Dedifferentiated amniotic fluid mesenchymal stem cell (primary cell): ENCODE measurements around the gene DNAI7.

ENCODE experiments used
- DNase-seq: peaks from one replicate; pipeline ENCODE4 v3.0.0-alpha.2; 2016; ENCODE audit errors: extremely low spot score

Gene DNAI7

GRCh38 chr12:25106818-25107217, 88.1 kb downstream of the DNAI7 start:
- DNase-seq, result no peak

- DNase-seq, result no peak
These were observed 92.6 kb downstream of the DNAI7 start for GRCh38 chr12:25102402-25102801.

DNA sequence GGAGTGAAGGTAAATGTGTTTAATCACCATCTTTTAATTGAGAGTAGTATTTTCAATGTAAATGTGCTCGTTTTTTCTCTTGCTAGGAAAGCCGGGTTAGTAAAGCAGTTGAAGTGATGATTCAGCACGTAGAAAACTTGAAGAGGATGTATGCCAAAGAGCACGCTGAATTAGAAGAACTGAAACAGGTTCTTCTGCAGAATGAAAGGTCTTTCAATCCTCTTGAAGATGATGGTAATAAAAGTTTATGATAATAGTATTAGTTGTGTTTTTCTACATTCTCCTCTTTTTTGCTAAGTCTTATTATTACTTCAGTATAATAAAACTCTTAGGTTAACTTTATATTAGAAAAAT, 93.9 kb downstream of the DNAI7 start:
- DNase-seq, result no peak

GRCh38 chr12:25100194-25101091, 94.5 kb downstream of the DNAI7 start:
- DNase-seq, result no peak

DNA sequence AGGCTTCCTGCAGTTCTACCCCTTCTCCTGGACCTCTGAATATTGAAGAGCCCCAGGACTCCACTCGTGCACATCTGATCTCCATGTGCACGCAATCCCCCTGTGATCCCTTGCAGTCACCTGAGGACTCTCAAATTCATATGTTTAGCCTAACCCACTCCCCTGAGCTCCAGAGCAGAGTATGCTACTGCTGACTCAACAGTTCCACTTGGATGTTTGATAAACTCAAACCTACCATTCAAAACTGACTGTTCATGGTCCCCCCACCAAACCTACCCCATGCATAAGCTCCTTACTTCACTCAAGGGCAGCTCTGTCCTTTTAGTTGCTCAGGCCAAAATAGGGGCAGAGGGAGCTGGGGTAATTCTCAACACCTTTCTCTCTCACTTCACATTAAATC, 96.0 kb downstream of the DNAI7 start:
- no peak for DNase-seq

GRCh38 chr12:25089738-25090137, 105.2 kb downstream of the DNAI7 start:
- no peak for DNase-seq

GRCh38 chr12:25087596-25087995, 107.4 kb downstream of the DNAI7 start:
- DNase-seq, result no peak

- DNase-seq, result no peak
These were observed 110.1 kb downstream of the DNAI7 start for GRCh38 chr12:25084816-25085215.

DNA sequence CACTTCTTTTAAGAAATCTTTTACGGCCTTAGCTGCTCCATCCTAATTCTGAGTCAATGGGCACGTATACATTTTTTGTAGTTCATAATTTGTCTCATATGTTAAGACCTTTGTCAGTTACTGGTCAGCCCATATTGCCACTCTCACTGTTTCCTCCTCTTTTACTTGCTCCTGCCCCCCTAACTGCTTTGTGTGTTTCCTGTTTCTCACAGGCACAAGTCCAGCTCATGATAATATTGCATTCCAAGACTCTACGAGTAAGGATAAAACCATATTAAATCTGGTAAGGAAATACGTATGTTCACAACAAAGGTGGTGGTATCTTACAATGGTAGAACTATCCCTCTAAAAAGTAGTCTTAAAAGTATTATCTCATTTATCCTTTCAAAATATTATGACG, 111.7 kb downstream of the DNAI7 start:
- no peak for DNase-seq

- no peak for DNase-seq
These were observed 112.3 kb downstream of the DNAI7 start for GRCh38 chr12:25082628-25083027.

- no peak for DNase-seq
These were observed 115.6 kb downstream of the DNAI7 start for GRCh38 chr12:25079393-25079792.

- DNase-seq, result no peak
These were observed 120.0 kb downstream of the DNAI7 start for GRCh38 chr12:25074954-25075353.

- no peak for DNase-seq
These were observed 120.8 kb downstream of the DNAI7 start for GRCh38 chr12:25074113-25074512.

DNA sequence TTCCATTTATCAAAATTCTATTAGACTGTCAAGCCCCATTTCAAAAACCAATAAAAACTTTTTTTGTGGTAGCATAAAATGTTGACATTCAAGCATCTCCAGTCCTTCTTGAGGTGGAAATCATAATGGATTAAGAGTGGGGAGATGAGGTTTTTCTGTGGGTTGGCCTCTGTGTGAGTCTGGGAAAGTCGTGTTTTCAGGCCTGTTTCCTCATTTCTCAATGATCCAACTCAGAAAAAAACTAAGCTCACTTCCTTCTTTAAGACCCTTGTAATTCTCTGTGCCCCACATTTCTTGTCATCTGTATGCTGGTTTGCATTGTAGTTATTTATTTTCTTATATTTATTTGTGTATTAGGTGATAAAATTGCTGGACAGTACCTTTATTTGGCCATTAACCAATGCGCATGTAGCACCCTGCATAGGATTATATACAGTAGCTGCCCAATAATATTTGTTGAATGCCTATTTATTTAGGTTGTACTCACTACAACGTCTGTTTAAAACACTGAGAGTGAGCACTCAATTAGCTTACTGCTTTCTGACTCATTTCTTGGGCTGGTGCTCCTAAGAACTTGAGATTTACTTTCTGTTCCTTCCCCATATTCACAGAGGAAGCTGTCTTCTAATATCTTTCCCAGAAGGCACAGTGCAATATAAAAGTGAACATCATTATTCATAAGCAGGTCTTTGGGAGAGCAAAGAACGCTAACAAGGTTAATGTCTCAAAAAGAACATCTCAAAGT, 121.9 kb downstream of the DNAI7 start:
- DNase-seq, result no peak

DNA sequence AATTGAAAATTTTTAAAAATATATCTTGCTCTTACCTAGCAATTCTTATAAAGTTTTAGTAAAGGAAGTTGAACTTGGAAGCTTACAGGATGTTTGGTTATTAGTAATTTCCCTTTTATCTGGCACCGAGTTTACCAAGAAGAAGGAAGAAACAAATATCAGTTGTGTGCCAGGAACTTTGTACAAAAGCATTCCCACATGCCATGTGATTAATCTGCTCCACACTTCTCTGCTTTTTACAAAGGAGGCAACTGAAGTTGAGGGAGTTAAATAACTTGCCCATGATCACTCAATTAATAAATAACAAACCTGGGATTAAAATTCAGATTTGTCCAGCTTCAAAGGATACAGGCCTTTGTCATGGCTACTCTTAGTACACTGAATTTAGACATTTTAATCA, 123.6 kb downstream of the DNAI7 start:
- no peak for DNase-seq

DNA sequence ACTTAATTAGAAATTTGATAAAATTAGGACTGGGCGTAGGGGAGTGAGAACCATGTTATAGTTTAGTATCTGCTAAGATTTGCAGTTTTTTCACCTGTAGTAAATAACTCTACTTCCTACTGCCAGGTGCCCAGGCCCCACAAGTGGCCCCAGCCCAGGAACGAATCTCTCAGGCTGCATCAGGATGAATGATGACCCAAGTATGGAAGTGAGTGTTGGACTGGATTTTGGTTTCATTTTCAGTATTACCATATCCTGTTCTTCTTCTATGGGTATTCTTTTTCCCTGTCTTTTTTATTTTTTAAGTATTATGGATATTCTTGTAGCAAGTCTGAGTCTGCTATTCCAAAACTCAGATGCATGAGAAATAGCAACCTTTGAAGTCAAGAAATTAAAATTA, 125.7 kb downstream of the DNAI7 start:
- DNase-seq, result no peak

DNA sequence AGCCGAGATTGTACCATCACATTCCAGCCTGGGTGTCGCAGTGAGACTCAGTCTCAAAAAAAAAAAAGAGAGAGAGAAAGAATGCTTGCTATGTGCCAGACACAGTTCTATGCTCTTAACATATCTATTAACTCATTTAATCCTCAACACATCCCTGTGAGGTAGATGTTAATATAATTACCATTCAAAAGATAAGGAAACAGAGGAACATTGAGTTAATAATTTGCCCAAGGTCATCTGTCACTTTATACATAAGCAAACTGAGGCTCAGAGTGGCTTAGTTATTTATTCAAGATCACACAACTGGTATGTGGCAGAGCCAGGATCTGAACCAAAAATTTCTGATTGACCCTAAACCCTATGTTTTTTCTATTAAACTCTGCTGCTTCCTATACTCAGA, 129.9 kb downstream of the DNAI7 start:
- DNase-seq, result no peak

DNA sequence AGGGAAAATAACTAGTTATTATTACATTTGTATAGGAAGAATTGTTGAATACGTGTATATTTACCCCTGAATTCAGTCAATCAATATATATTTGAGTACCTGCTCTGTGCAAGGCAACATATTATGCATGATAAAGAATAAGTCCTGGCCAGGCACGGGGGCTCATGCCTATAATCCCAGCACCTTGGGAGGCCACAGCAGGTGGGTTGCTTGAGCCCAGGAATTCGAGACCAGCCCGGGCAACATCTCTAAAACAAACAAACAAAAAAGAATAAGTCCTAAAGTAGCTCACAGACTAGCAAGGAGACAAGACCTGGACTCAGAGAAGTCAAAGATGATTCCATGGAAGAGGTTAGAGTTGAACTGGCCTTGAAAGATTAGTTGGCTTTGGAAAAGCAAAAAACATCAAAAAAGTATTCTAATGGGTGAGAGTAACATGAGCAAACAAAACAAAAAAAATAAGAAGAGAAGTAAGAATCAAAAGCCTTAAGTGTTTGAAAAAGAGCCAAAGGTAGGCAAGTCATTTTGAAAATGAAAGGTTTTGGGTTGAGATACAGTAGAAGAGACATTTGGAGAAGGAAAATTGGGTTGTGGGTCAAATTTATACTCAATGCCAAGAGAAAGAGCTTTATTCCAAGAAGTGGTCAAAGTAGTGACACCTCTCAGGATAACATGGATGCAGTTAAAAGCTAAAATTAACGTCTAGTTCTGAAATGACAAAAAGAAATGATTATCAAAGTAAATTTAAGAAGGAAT, 130.9 kb downstream of the DNAI7 start:
- DNase-seq, result no peak

DNA sequence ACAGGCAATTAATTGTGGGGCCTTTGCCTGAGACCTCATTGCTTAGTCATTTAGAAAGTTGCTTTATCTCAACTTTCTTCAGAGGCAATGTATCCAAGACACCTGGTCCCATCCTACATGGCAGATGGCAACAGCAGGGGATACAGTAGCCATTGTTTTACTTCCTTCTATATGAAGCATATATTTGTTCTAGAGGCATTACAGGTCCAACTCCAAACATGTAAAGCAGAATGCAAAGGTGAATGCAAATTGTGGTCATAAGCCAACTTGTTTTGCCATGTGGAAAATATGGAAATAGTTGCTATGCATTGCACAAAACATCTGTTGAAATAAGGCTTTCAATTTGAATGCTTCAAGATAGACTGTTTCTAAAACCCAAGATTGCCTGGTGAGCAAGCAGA, 136.3 kb downstream of the DNAI7 start:
- no peak for DNase-seq
